ENCODE measurements around the gene ARID5B. TPM values are rescaled to one million over a fixed set of nuclear protein-coding genes. Genes with fewer than 3 reads are reported as not detected.

ARID5B gene
- total and polyA plus RNA-seq, 2 donors (not counting 3 experiments of a cell fraction or from before 2014, with no cell fraction given): 5.6 to 8.9 TPM

- no peak overlapping the region for H3K27ac ChIP-seq (ENCODE audit: insufficient read depth, low read depth, low read length)
- no peak overlapping the region for H3K4me2 ChIP-seq (ENCODE audit: insufficient read depth, low read length)
- no peak for FAIRE-seq
- H3K4me1 ChIP-seq (ENCODE audit: control insufficient read depth, extremely low read depth, insufficient read depth, low read length): peaks cover under 1% of the 10 kb centered on the region
- no peak for DNase-seq (ENCODE audit: low read depth, low spot score)
- intact Hi-C loops (cut with micrococcal nuclease) (no loop called here), dilution Hi-C loops (cut with MboI; ENCODE audit: extremely low pct_ligation_motif_present, low sequenced_read_pairs) (no loop called here)
- no peak overlapping the region for H3K4me3 ChIP-seq (replicated peaks in 1 of 3; ENCODE audit: insufficient read depth in 1 of 3, low read depth in 1 of 3, low read length in 3 of 3)
- TF ChIP-seq EZH2 (IDR thresholded peaks at IDR 0.05; ENCODE audit: borderline replicate concordance, low read depth, low read length, severe bottlenecking) (no peak), FOS (IDR thresholded peaks at IDR 0.05; ENCODE audit: borderline replicate concordance, insufficient read depth, low read length) (no peak), GATA2 (IDR thresholded peaks at IDR 0.05; ENCODE audit: insufficient read depth, insufficient read length, low read depth, low read length) (no peak), POLR2A (IDR thresholded peaks at IDR 0.05; ENCODE audit: low read depth, low read length) (no peak), MAX (IDR thresholded peaks at IDR 0.05; ENCODE audit: insufficient read depth, insufficient read length) (no peak), MYC (IDR thresholded peaks at IDR 0.05; ENCODE audit: low read depth, low read length) (no peak), JUN (IDR thresholded peaks at IDR 0.05; ENCODE audit: borderline replicate concordance, insufficient read depth, insufficient read length, low read depth) (no peak), POLR2AphosphoS5 (IDR thresholded peaks at IDR 0.05; ENCODE audit: insufficient read depth, low read depth, low read length) (no peak)
- TF ChIP-seq, protein P1, sequence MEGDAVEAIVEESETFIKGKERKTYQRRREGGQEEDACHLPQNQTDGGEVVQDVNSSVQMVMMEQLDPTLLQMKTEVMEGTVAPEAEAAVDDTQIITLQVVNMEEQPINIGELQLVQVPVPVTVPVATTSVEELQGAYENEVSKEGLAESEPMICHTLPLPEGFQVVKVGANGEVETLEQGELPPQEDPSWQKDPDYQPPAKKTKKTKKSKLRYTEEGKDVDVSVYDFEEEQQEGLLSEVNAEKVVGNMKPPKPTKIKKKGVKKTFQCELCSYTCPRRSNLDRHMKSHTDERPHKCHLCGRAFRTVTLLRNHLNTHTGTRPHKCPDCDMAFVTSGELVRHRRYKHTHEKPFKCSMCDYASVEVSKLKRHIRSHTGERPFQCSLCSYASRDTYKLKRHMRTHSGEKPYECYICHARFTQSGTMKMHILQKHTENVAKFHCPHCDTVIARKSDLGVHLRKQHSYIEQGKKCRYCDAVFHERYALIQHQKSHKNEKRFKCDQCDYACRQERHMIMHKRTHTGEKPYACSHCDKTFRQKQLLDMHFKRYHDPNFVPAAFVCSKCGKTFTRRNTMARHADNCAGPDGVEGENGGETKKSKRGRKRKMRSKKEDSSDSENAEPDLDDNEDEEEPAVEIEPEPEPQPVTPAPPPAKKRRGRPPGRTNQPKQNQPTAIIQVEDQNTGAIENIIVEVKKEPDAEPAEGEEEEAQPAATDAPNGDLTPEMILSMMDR (IDR thresholded peaks at IDR 0.05; ENCODE audit: extremely low read depth in 1 of 2, insufficient read depth in 1 of 2, low read depth in 1 of 2, low read length in 2 of 2): no peak
- CTCF ChIA-PET: interaction anchor here (1.3 kb wide), 1 partner anchor 11 kb away, joined by 5 read pairs; no protein-coding TSS in a partner anchor
- no peaks in the 10 kb centered on the region for H3K27me3 ChIP-seq (ENCODE audit: control insufficient read depth in 2 of 2, insufficient read depth in 2 of 2, low read length in 2 of 2)
- H2AFZ ChIP-seq (ENCODE audit: low read depth, low read length): no peak overlapping the region
- no peaks in the 10 kb centered on the region for H3K9me1 ChIP-seq (replicated peaks; ENCODE audit: control insufficient read depth, extremely low read depth, insufficient read depth, low read length)
- no peaks in the 10 kb centered on the region for H3K9me3 ChIP-seq (replicated peaks; ENCODE audit: control insufficient read depth, insufficient read depth, low read length)
- no peaks in the 10 kb centered on the region for H4K20me1 ChIP-seq (replicated peaks; ENCODE audit: control insufficient read depth, extremely low read depth, insufficient read depth, low read length)
- no peaks in the 10 kb centered on the region for H3K79me2 ChIP-seq (ENCODE audit: control insufficient read depth, insufficient read depth, low read length)
- H3K9ac ChIP-seq (replicated peaks; ENCODE audit: extremely low read depth, insufficient read depth, low read length): no peak overlapping the region
- H3K36me3 ChIP-seq (ENCODE audit: control insufficient read depth in 2 of 2, extremely low read depth in 1 of 2, insufficient read depth in 2 of 2, low read length in 2 of 2): no peaks in the 10 kb centered on the region
- BruUV-seq (replicated peaks): no TSS peak
- POLR2A ChIA-PET: no interaction called here
These were observed 63.6 kb downstream of the ARID5B start for GRCh38 chr10:61964949-61965702.

All from endothelial cell of umbilical vein (primary cell).